Measurements from ENCODE around the gene ATG13.

GRCh38 chr11:46690702-46691101 lies 73.3 kb downstream of the ATG13 start:
- TF ChIP-seq CTCF (IDR thresholded peaks at IDR 0.05) (no peak), POLR2A (IDR thresholded peaks at IDR 0.05) (no peak)

Measured in lower leg skin (tissue), 3 donors.